IPS-11a (cell line): ENCODE results near the gene GUCD1.
"Not testable (repeated sequence)": the region's sequence is repeated elsewhere in the genome, so short reads cannot be mapped to it uniquely, and the experiment has no call there.

Experiments used
- H3K4me3 ChIP-seq: one replicate; pipeline ENCODE4 v1.5.1; 2013; ENCODE audit warnings: low read depth, low read length, control low read depth

The GUCD1 gene

DNA sequence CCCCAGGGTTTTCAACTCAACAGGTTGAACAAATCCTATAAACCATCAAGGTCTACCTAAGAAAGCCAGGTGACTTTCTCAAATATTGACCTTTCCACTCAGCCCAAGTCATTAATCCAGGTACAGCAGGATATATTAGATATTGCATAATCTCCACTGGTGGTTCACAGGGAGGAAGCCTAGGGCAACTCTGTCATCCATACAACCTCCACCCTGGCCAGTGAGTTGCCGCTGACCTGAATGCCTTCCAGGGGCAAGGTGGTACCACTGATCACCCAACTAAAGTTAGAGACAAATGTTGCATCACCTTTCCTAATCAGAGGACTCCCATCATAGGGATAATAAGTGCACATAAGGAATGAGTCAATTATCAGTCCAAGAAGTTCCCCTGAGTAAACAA lies 22.9 kb downstream of the GUCD1 start:
- H3K4me3 ChIP-seq = no peak overlapping the region

DNA sequence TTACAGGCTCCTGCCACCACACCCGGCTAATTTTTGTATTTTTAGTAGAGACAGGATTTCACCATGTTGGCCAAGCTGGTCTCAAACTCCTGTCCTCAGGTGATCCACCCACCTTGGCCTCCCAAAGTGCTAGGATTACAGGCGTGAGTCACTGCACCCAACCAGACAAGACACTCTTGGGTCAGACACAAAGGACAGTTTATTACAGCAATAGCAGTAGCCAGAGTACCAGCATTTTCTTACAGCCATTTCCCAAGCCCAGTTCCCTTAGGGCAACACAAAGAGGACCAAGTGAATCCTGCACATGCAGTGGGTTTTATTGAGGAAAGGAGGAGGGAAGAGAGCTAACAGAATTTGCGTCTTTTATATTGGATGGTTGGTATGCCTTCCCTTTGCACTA lies 24.0 kb downstream of the GUCD1 start:
- not testable (repeated sequence) for H3K4me3 ChIP-seq

DNA sequence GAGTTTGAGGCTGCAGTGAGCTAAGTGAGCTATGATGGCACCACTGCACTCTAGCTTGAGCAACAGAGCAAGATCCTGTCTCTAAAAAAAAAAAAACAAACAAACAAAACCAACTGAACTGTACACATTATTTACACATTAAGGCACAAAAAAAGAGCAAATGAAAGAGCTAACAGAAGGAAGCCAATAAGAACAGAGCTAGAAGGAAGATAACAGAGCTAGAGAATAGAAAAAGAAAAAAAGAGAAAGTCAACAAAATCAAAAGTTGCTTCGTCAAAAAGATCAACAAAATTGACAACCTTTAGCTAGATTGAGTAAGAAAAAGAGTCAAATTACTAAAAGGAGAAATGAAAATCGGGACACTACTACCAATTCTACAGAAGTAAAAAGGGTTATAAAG lies 25.0 kb downstream of the GUCD1 start:
- no peak overlapping the region for H3K4me3 ChIP-seq

DNA sequence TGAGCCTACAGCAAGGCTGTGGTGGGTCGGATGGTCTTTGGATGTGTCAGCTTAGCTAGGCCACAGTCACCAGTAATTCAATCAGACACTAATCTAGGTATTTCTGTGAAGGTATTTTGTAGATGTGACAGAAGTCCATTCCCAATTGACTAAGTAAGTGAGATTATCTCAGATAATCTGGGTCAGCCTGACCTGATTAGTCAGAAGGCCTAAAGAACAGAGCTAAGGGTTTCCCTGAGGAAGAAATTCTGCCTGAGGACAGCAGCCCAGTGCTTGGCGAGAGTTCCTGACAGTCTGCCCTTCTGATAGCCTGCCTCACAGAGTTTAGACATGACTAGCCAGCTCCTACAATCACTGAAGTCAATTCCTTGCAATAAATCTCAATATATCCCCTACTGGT lies 28.7 kb downstream of the GUCD1 start:
- no peak overlapping the region for H3K4me3 ChIP-seq

DNA sequence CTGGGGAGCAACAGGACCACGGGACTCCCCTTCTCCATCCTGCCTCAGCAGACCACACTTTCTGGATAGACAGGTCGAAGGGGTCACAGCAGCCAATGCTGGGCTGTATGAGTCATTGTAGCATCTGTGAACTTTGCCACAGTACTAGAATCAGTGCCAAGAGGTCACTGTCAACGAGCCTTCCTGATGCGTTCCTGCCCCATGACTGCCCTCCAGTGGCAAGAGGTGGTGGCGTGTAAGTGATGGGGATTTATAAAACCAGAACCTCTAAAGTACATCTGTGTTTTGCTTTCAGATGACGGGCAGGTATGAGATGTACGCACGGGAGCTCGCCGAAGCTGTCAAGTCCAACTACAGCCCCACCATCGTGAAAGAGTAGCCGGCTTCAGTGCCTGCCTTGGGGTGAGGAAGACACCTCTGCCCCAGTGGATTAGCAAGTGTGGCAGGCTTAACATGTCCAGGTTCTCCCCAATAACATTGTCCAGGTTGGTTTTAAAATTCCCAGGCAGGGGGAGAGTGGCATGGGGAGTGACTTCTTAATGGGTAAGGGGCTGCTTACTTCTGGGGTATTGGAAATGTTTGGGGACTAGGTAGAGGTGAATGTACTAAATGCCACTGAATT lies 29.4 kb downstream of the GUCD1 start:
- no peak overlapping the region for H3K4me3 ChIP-seq

DNA sequence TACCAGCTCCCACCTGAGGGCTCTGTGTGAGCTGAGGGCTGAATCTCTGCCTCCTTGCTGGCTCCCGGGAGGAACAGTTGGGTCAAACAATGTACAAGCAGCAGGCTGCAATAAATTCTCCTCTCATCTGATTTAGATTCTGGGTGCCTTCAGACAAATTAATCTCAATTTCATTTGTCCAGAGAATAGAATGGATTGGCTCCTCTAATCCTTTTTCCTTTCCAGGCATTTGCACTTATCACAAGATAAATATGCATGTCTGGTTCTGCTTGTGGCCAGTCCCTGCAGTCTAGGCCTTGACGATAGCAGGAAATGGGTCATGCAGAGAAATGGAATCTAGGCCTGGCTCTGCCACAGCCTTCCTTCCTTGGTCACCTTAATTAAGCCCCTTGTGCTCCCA lies 31.1 kb downstream of the GUCD1 start:
- no peak overlapping the region for H3K4me3 ChIP-seq

DNA sequence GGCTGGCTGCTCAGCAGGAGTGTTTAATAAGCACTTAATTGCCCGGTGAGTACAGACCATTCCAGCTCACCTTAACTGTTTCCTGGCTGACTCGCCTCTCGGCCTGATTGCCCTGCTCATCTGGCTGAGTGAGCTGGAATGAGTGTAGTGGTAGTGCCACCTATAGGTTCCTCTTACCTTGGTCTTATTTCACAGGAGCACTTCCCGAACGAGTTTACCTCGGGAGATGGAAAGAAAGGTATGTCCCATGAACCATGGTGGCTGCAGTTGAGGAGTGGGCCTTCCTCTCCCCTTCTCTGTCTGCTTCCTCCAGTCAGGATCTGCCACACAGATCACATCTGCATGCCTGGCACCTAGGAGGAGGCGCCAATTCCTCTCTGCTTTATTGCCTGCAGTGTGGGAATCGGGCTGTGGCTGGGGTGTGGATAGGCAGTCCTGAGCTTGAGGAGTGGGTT lies 33.1 kb downstream of the GUCD1 start:
- H3K4me3 ChIP-seq = no peak overlapping the region

DNA sequence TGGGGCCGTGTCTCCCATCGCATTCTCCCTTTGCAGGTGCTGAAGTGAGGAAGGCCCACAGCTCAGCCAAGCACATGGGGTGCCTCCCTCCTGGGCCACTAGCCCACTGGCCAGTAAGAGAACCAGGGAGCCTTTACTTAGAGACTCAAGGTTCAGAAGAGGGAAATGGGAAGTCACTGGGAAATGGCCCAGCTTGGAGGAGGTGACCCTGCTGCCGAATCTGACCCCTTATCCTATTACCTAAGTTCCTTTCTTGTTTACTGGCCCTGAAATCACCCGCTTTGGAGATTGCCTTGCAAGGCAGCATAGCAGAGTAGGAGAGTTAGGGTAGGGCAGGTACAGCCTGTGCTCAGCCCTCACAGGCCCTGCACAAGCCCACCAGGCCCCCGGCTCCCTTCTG lies 35.4 kb downstream of the GUCD1 start:
- H3K4me3 ChIP-seq = no peak overlapping the region

DNA sequence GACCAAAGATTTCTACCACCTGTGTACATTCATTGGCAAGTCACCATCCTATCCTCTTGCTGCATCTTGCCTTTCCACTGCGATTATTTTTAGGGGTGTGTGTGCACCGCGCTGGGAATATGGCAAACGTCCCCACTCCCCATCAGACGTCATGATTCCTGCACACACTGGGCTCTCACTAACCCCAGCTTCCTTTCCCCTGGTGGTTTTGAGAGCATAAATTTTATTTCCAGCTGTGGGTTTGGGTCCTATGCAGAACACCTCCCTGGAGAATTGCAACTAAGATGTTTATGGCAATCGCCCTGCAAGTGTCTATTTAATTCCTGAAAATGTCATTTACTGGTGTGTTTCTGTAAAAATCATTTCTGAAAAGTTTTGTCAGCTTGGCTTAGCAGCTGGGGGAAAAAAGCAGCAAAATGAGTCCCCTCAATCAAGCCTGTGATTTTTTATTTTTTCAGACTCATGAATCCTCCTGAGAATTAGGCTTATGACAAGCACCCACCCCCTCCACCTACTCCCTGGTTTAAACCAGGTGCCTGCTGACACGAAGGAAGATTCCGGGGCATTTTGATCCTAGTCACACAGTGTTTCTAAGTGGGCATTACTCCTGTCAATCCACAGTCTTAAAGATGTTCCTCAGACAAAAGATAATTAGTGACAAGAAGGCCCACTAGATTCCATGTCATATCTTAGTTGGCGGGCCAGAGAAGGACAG lies 36.0 kb downstream of the GUCD1 start:
- H3K4me3 ChIP-seq = no peak overlapping the region

DNA sequence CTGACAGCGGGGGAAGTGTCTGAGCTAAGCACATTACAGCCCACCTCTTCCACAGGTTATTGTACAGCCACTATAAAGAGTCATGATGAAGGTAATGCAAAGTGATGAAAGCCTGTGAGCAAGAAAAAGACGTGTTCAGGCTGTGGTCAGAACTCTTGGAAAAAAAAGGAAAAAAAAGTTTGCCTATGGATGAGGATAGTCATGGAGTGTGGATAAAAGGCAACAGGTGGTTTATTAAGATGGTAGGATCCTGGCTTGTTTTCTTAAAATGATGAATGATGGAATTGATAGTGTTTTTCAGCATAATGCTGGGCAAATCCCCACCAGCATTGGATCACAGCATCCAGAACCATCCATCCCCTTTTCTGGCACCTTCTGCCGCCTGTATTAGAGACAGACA lies 36.7 kb downstream of the GUCD1 start:
- H3K4me3 ChIP-seq = no peak overlapping the region

DNA sequence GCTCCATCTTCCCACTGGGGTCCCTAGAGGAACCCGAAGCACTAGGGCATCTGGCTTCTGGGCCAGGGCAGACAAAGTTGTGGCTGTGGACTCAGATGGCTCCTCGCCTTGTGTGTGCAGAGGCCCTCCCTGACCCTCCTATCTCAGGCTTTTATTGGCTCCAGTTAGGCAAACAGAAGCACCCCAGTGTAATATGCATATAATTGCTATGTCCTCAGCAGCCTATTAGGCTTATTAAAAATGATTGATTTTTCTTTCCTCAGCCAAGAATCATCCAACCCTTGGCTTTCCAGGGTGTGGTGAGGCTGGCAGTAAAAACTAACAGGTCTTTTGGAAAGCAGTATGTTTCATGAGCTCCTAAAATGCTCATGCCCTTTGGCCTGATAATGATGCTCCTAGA lies 37.5 kb downstream of the GUCD1 start:
- H3K4me3 ChIP-seq = no peak overlapping the region

DNA sequence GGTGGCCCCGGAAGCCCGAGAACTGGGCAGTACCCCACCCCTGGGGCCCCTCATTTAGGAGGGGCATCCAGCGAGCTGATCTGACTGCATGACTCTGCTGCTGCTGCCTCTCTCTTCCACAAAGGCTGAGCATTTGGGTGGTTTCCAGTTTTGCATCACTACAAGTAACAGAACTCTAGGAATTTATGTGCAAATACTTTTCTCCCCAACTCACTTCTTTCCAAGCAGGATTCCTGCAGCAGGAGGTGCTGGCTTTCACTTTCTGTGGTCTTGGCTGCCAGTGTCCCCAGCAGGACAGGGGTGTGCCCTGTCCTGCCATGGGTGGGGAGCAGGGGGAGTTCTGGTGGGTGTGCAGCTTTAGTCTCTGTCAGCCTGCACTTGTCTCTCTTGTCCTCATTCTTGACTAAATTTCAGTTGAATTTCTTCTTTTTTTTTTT lies 38.6 kb downstream of the GUCD1 start:
- no peak overlapping the region for H3K4me3 ChIP-seq

DNA sequence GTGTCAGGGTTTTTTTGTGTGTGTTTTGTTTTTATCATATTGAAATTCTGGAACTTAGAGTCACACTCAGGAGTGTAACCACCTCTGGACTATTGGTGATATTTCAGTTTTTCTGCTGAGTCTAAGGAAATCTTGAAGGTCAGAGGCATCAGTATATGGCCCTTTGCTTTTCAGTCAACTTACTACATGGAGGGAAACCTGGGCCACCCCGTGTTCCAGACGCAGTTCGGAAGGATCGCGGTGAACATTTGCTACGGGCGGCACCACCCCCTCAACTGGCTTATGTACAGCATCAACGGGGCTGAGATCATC lies 40.0 kb downstream of the GUCD1 start:
- no peak overlapping the region for H3K4me3 ChIP-seq

DNA sequence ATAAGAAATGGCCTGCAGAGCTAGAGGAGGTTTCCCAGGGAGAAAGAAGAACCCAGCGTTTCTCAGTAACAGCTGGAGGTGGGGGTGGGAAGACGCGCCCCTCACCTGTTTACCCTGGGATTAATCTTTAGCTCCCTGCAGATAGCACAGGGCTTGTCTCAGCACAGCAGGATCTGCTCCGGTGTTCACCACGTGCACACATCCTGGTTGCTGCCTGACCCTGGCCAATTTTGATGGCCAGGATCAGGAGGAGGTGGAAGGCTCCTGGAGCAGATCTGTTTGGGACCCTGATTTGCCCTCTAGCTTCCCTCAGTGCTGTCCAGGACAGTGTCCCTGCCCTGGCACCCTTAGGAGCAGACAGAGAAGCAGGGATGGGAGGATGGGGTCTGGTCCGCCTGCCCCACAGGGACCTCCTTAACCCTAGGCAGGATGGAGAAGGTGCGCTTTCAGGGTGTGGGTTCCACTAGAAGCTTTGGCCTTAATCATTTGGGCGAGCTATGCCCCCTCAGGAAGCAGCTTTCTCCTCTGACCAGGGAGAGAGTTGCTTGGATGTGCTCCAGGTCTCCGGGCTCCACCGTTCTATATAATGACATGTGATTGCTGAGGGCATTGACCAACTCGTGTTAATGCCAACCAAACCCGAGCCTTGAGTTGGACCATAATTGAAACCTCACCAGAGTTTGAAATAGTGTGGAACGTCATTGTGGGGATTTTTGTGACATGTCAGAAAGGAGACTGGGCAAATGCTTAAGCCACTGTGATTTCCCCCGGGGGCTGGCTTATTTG lies 40.5 kb downstream of the GUCD1 start:
- H3K4me3 ChIP-seq = no peak overlapping the region

DNA sequence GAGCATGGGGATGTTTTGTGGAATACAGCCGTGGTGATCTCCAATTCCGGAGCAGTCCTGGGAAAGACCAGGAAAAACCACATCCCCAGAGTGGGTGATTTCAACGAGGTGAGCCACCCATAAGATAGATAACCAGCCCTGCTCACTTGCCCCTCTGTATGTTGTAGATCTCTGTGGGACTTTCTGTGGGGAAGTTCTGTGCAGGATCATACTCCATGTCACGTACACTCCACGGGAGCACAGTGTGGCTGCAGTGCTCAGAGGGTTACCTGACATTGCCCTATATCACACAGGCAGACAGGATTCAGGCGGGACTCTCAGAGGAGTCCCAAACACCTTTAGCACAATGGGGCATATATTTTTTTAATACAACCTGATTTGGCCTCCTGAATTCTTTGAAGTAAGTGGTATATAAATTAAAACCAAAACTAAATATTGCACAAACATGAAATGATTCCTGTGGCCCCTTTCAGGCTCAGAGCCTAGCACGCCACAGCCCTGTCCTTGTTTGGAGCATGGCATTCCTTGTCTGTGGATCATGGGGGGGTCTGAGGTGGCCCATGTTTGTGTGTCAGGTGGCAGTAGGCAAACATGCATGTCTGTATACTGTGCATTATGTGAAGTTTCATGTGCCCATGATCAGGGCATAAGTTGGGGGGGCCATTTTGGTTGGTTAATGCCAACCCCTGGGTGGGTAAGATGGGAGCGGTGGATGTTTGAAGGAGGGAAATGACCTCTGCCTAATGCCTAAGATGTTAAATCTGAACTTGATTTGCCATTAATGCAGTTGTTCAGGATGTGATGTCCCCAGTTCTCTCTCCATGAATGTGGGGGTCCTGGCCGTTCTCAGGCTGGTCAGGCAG lies 41.3 kb downstream of the GUCD1 start:
- no peak overlapping the region for H3K4me3 ChIP-seq

DNA sequence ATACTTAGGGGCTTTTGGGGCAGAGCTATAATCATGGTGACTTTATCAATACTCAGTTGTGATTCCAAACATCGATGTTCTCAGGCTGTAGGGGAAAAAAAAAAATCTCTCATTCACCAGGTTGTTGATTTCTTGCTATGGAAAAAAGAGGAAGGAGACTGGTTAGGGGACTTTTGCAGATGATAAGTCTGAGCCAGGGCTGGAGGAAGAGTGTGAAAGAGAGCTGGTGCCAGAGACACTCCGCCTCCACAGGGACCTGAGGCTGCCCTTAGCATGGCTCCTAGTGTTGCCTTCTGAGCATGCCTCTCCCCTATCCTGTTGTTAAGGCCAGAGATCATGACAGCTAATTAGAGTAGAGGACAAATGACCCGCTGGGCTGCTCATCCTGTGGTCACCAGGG lies 42.9 kb downstream of the GUCD1 start:
- no peak overlapping the region for H3K4me3 ChIP-seq

DNA sequence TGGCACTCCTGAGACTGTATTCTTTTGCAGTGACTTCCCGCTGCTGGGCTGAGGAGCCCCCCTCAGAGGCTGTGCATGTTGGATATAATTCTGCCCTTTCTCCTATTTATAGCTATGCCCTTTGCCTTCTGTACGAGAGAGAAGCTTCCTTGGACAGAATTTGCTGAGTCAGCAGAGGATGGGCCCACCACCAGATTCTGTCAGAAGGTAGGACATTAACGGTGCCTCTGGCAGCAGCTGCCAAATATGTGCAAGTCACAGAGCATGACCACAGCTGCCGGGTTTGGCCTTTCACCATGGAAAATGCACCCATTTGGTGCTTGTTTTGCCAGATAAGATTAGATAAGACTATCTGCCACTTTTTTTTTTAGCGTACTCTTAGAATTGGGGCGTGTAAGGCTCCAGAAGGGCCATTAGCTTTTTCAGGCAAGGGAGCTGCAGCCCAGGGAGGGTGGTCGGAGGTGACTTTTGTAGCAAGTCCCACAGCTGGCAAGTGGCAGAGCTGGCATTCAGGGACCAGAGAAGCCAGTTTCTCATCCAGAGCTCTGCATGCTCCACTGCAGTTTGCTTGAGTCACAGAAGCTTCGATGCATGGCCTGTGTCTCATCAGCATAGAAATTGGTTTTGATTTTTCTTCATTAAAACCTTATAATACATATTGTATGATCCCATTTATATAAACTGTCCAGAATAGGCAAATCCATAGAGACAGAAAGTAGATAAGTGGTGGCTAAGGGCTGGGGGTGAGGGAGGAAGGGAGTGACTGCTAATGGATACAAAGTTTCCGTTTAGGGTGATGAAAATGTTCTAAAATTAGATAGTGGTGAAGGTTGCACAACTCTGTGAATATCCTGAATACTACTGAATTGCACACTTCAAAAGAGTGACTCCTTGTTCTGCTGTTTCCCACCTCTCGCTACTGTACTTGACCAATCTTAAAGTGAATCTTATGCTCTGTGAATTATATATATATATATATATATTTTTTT lies 44.0 kb downstream of the GUCD1 start:
- no peak overlapping the region for H3K4me3 ChIP-seq

DNA sequence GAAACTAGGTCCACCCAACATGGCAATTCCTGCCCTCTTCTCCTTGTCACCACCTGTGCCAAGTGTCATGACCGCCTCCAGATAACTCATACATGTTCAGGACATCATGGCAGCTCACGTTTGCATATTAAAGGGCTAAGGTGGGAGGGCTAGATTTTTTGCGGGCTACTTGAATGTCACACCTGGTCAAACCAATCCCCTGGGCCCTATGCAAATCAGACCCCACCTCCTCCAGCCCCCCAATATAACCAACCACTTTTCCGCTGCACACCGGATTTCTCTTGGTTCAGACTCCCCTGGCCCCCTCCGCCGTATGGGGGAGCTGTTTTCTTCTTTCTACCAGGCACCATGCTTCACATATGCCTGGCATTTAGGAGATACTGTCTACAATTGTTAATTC lies 47.2 kb downstream of the GUCD1 start:
- H3K4me3 ChIP-seq = no peak overlapping the region

DNA sequence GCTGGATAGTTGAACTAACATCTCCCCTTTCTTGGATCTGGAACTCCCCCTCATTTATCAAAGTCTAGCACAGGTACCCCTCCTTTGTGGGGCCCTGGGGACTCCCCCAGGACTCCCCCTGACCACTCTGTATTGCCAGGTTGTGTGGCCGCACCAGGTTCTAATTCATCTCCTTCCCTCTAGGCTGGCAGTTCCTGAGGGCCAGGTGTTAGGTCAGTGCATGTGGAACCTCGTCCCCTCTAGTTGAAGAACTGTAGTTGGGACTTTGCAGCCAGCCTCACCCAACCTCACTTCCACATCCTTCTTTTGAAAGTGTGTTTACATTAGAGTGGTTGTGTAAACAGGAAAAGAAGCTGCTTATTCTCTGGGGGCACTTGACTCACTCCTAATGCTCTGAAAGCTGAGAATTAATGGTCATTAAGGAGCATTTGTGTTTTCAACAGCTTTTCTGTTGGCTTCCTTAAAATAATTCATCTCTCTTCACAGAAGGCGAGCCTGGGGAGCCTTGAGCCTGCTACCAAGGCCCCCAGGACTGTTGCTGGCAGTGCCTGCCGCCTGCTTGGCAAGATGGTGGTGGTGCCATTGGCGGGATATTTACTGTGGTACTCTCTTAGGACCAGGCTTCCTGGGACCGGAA lies 48.0 kb downstream of the GUCD1 start:
- H3K4me3 ChIP-seq = no peak overlapping the region
